Suprapubic skin (tissue), 3 donors: ENCODE results near the gene CSMD2.

Experiments used
- POLR2A ChIP-seq, 2 donors: fragments of 450-650 bp; IDR thresholded peaks; one replicate each; pipeline ENCODE4 v1.6.1; 2017; ENCODE audit warnings: antibody characterized with exemption in 2 of 2, mild to moderate bottlenecking in 2 of 2, moderate library complexity in 2 of 2
- TF ChIP-seq, protein P1 (sequence below), 2 donors: fragments of 200-600 bp in 1 of 2; fragments of 450-650 bp in 1 of 2; sonication (generic) in 1 of 2; IDR thresholded peaks; one replicate each; pipeline ENCODE4 v1.5.1; 2016 to 2019; ENCODE audit warnings: antibody characterized with exemption in 2 of 2, mild to moderate bottlenecking in 1 of 2, moderate library complexity in 1 of 2

- no peak for TF ChIP-seq POLR2A (IDR thresholded peaks at IDR 0.05)
- TF ChIP-seq, protein P1, sequence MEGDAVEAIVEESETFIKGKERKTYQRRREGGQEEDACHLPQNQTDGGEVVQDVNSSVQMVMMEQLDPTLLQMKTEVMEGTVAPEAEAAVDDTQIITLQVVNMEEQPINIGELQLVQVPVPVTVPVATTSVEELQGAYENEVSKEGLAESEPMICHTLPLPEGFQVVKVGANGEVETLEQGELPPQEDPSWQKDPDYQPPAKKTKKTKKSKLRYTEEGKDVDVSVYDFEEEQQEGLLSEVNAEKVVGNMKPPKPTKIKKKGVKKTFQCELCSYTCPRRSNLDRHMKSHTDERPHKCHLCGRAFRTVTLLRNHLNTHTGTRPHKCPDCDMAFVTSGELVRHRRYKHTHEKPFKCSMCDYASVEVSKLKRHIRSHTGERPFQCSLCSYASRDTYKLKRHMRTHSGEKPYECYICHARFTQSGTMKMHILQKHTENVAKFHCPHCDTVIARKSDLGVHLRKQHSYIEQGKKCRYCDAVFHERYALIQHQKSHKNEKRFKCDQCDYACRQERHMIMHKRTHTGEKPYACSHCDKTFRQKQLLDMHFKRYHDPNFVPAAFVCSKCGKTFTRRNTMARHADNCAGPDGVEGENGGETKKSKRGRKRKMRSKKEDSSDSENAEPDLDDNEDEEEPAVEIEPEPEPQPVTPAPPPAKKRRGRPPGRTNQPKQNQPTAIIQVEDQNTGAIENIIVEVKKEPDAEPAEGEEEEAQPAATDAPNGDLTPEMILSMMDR (IDR thresholded peaks at IDR 0.05): no peak
Observed at GRCh38 chr1:33908324-33908956, 256.6 kb downstream of the CSMD2 start.
